HEK293T (cell line): ENCODE measurements around the gene PRRC2B.
"Not testable (repeated sequence)": the region's sequence is repeated elsewhere in the genome, so short reads cannot be mapped to it uniquely, and the experiment has no call there.

Experiments
- FOXA1 ChIP-seq: fragments of 450-650 bp; IDR thresholded peaks from 2 replicates; pipeline ENCODE4 v1.6.1; 2016; ENCODE audit warnings: mild to moderate bottlenecking
- FOXK2 ChIP-seq: fragments of 450-650 bp; IDR thresholded peaks from 2 replicates; pipeline ENCODE4 v1.6.1; 2016; ENCODE audit warnings: mild to moderate bottlenecking
- FOXM1 ChIP-seq: fragments of 450-650 bp; IDR thresholded peaks from 2 replicates; pipeline ENCODE4 v1.6.1; 2017; ENCODE audit warnings: mild to moderate bottlenecking, borderline replicate concordance
- L3MBTL2 ChIP-seq: fragments of 450-650 bp; conservative IDR thresholded peaks from 2 replicates; pipeline ENCODE4 v1.6.1; 2016; ENCODE audit warnings: mild to moderate bottlenecking
- SP1 ChIP-seq: fragments of 450-650 bp; IDR thresholded peaks from 2 replicates; pipeline ENCODE4 v1.6.1; 2017
- ZNF384 ChIP-seq: fragments of 450-650 bp; IDR thresholded peaks from 2 replicates; pipeline ENCODE4 v1.6.1; 2016

GRCh38 chr9:131549186-131549585 is 155.3 kb downstream of the PRRC2B start:
- TF ChIP-seq FOXA1, L3MBTL2, ZNF384, FOXM1, FOXK2, SP1: not testable (repeated sequence)
